ENCODE data around the gene B4GALT5. TPM values are rescaled to one million over a fixed set of nuclear protein-coding genes. Genes with fewer than 3 reads are reported as not detected.
"Not testable (repeated sequence)": the region's sequence is repeated elsewhere in the genome, so short reads cannot be mapped to it uniquely, and the experiment has no call there.

The B4GALT5 gene
- total RNA-seq, 1 donor from 2014 or later: 47.9 TPM

DNA sequence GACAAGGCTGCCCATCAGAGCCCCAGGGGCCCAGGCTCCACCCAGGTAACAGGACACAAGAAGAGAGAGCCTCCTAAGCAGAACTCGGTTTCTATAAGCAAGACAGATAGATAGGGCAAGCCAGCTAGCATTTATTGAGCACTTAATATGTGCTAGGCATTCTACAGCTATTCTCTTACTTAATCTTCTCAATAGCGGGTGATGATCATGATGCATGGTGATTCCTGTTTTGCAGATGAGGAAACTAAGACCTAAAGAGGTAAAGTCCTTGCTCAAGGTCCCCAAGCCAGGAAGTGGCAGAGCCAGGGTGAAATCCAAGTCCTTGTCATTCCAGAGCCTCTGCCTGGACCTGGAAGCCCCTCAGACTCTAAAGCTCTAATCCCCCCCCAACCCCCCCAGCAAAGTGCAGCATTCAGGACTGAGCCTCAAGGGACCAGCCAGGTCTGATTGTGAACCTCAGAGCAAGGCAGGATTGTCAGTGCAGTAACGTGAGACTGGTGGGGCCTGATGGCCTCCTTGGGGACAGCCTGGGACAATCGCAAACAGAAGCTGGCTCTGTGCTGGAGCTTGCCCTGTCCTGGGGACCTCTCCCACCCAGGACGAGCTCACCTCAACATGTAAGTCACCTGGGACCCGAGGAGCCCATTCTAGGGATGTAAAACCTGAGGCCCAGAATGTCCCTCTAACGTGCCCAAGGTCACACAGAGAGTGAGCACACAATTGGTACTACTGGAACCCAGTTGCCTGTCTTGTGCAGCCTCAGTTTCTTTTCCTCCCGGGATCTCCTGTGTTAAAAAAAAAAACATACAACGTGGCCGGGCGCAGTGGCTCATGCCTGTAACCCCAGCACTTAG lies 97.3 kb downstream of the B4GALT5 start:
- Mint-ChIP-seq H3K27ac (no peak overlapping the region), H3K27me3 (no peaks in the 10 kb centered on the region), H3K9me3 (no peaks in the 10 kb centered on the region), H3K4me1 (ENCODE audit: unreplicated experiment) (no peaks in the 10 kb centered on the region), H3K4me3 (no peak overlapping the region), H3K36me3 (no peaks in the 10 kb centered on the region)
- DNase-seq (ENCODE audit: extremely low spot score, unreplicated experiment): no peak
- TF ChIP-seq CTCF (conservative IDR thresholded peaks at IDR 0.05): no peak

DNA sequence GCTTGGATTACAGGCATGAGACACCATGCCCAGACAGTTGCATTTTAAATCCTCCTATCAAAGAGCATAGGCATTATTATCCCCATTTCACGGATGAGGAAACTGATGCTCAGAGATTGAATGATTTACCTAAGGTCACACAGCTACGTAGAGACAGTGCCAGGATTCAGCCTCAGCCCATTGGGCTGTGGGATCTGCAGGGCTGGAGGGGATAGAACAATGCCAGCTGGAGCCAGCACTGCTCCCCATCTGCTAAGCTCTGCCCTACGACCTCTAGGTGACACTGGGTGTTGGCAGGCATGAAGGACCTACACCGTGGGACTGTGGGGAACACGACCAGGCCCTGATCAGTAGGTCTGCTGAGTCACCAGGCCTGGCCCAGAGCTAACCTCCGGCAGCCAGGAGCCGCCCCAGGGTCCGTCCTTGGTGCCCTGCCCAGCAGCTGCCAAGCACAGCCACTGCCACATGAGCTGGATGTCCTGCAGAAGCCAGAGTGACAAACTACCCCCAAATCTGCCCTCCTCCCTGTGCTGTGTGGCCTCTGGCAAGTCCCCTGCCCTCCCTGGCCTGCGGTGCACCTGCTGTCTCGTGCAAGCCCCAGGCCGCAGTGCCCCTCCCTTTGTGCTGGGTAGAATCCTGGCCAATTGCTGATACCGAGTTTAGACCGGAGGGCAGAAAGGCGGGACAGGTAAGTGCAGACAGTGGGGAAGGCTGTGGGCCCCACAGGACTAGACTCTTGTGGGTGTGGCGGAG lies 98.1 kb downstream of the B4GALT5 start:
- no peak overlapping the region for H3K27ac Mint-ChIP-seq
- H3K4me3 Mint-ChIP-seq: no peak overlapping the region
- peaks cover 4% of the 10 kb centered on the region for H3K4me1 Mint-ChIP-seq (ENCODE audit: unreplicated experiment)
- DNase-seq (ENCODE audit: extremely low spot score, unreplicated experiment): no peak
- H3K27me3 Mint-ChIP-seq: no peaks in the 10 kb centered on the region
- no peak for TF ChIP-seq CTCF (conservative IDR thresholded peaks at IDR 0.05)
- no peaks in the 10 kb centered on the region for H3K36me3 Mint-ChIP-seq
- H3K9me3 Mint-ChIP-seq: no peaks in the 10 kb centered on the region

- H3K4me1 Mint-ChIP-seq (ENCODE audit: unreplicated experiment); H3K36me3 Mint-ChIP-seq; H3K4me3 Mint-ChIP-seq; DNase-seq (ENCODE audit: extremely low spot score, unreplicated experiment); H3K27me3 Mint-ChIP-seq; H3K27ac Mint-ChIP-seq; H3K9me3 Mint-ChIP-seq: not testable (repeated sequence)
These were observed 98.7 kb downstream of the B4GALT5 start for GRCh38 chr20:49615051-49615400.

- no peak overlapping the region for H3K4me3 Mint-ChIP-seq
- no peak for TF ChIP-seq CTCF (conservative IDR thresholded peaks at IDR 0.05)
- DNase-seq (ENCODE audit: extremely low spot score, unreplicated experiment): no peak
- no peaks in the 10 kb centered on the region for H3K9me3 Mint-ChIP-seq
- H3K36me3 Mint-ChIP-seq: no peaks in the 10 kb centered on the region
- H3K27ac Mint-ChIP-seq: no peak overlapping the region
- H3K4me1 Mint-ChIP-seq (ENCODE audit: unreplicated experiment): peaks cover 6% of the 10 kb centered on the region
- H3K27me3 Mint-ChIP-seq: peaks cover 2% of the 10 kb centered on the region
These were observed 99.2 kb downstream of the B4GALT5 start for GRCh38 chr20:49614338-49615050.

DNA sequence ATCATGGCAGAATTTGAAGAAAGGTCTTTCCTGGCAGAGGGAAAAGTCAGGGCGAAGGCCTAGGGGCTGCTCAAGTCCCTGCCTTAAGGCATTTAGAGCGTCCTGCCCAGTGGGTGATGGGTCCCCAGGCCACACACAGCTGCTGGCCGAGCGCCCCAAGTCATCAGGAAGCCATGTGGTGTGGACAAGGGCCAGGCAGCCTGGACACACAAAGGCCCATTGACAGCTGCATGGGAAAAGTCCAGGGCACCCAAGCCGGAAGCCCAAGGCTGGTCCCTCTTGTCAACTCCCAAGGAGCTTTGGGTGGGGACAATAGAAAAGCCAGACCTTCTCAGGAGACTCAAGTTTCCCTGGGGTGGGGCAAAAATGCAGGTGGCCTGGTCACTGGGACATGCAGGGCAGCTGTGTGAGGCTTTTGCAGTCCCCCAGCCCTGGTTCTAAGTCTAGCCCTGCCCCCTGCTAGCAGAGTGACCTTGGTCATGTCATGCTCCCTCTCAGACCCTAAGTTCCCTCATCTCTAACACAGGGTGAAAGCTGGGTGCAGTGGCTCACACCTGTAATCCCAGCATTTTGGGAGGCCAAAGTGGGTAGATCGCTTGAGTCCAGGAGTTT lies 101.4 kb downstream of the B4GALT5 start:
- H3K9me3 Mint-ChIP-seq: no peaks in the 10 kb centered on the region
- H3K4me3 Mint-ChIP-seq: no peak overlapping the region
- TF ChIP-seq CTCF (conservative IDR thresholded peaks at IDR 0.05): no peak

GRCh38 chr20:49611539-49612126 lies 102.0 kb downstream of the B4GALT5 start:
- not testable (repeated sequence) for H3K36me3 Mint-ChIP-seq; H3K9me3 Mint-ChIP-seq; H3K4me1 Mint-ChIP-seq (ENCODE audit: unreplicated experiment); H3K4me3 Mint-ChIP-seq; DNase-seq (ENCODE audit: extremely low spot score, unreplicated experiment); H3K27ac Mint-ChIP-seq
- H3K27me3 Mint-ChIP-seq: peaks cover 11% of the 10 kb centered on the region

More for the DNA sequence above, 101.4 kb downstream of the B4GALT5 start:
- no peak overlapping the region for H3K27ac Mint-ChIP-seq
- no peak for DNase-seq (ENCODE audit: extremely low spot score, unreplicated experiment)
- peaks cover 11% of the 10 kb centered on the region for H3K27me3 Mint-ChIP-seq
- peaks cover 10% of the 10 kb centered on the region for H3K4me1 Mint-ChIP-seq (ENCODE audit: unreplicated experiment)
- no peaks in the 10 kb centered on the region for H3K36me3 Mint-ChIP-seq

All from type B pancreatic cell (in vitro differentiated cells).